Activated T-helper 1 cell treated with anti-CD3 and anti-CD28 coated beads, Interleukin-2, amount 50 U/mL, for 16 hours (primary cell): ENCODE data around the gene SVOP.

ENCODE experiments used
- DNase-seq, 2 donors: peaks; one replicate each; pipeline ENCODE4 v3.0.0-alpha.2; 2020; ENCODE audit warnings: low read depth in 1 of 2, low spot score in 1 of 2

SVOP gene

GRCh38 chr12:108858311-108859074 lies 162.4 kb downstream of the SVOP start:
- DNase-seq, result no peak
